Prostate gland (tissue), 2 donors: Measurements from ENCODE around the gene TNRC6C.

Experiments
- POLR2A ChIP-seq: fragments of 450-650 bp; IDR thresholded peaks from one replicate; pipeline ENCODE4 v1.6.1; 2016; ENCODE audit warnings: antibody characterized with exemption, mild to moderate bottlenecking
- TF ChIP-seq, protein P1 (sequence below), 4 experiments: fragments of 200-600 bp in 2 of 4; fragments of 450-650 bp in 2 of 4; sonication (generic) in 2 of 4; IDR thresholded peaks; 1 replicate in 3 of 4; 2 replicates in 1 of 4; pipeline ENCODE4 v1.5.1; 2016 to 2019; ENCODE audit warnings: antibody characterized with exemption in 4 of 4, mild to moderate bottlenecking in 2 of 4, moderate library complexity in 2 of 4

DNA sequence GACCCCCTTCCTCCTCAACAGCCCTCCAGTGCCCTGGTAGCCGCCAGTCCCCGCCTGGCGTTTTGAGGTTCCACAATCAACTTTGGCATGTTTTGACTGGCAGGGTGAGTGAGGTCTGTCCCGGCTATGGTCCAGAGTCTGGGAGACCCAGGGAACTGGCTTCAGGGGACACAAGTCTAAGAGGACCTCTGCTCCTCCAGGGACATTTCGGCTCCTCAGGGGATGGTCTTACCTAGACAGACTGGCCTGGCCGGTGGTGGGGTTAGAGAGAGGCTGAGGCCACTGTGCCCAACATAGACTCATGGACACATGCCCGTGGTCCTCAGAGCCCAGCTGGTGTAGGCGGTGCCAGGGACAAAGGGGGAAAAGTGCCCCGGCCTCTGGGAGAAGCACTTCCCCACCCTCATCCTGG is 174.3 kb downstream of the TNRC6C start:
- TF ChIP-seq, protein P1, sequence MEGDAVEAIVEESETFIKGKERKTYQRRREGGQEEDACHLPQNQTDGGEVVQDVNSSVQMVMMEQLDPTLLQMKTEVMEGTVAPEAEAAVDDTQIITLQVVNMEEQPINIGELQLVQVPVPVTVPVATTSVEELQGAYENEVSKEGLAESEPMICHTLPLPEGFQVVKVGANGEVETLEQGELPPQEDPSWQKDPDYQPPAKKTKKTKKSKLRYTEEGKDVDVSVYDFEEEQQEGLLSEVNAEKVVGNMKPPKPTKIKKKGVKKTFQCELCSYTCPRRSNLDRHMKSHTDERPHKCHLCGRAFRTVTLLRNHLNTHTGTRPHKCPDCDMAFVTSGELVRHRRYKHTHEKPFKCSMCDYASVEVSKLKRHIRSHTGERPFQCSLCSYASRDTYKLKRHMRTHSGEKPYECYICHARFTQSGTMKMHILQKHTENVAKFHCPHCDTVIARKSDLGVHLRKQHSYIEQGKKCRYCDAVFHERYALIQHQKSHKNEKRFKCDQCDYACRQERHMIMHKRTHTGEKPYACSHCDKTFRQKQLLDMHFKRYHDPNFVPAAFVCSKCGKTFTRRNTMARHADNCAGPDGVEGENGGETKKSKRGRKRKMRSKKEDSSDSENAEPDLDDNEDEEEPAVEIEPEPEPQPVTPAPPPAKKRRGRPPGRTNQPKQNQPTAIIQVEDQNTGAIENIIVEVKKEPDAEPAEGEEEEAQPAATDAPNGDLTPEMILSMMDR (IDR thresholded peaks at IDR 0.05), result no peak
- TF ChIP-seq POLR2A, result no peak
